ENCODE results near the gene CCDC63. TPM values are rescaled to one million over a fixed set of nuclear protein-coding genes. Genes with fewer than 3 reads are reported as not detected.

The CCDC63 gene
- total and polyA plus RNA-seq, 2 donors (not counting 1 experiment from before 2014, with no cell fraction given): not detected

- Histone ChIP-seq H3K27ac (ENCODE audit: insufficient read depth, low read length) (no peak overlapping the region), H3K79me2 (ENCODE audit: control insufficient read depth, insufficient read depth, low read length) (no peaks in the 10 kb centered on the region), H2AFZ (ENCODE audit: low read length) (no peak overlapping the region), H3K36me3 (ENCODE audit: control insufficient read depth, insufficient read depth, low read length) (no peaks in the 10 kb centered on the region), H3K27me3 (ENCODE audit: control insufficient read depth, insufficient read depth, low read length) (peaks cover 5% of the 10 kb centered on the region), H4K20me1 (ENCODE audit: control insufficient read depth, extremely low read depth, insufficient read depth, low read length) (no peaks in the 10 kb centered on the region), H3K4me1 (ENCODE audit: control insufficient read depth, extremely low read depth, insufficient read depth, low read length) (no peaks in the 10 kb centered on the region), H3K4me2 (ENCODE audit: extremely low read depth, insufficient read depth, low read length) (no peak overlapping the region), H3K9me3 (ENCODE audit: control insufficient read depth, insufficient read depth, low read depth, low read length) (no peaks in the 10 kb centered on the region), H3K9ac (ENCODE audit: insufficient read depth, low read length) (no peak overlapping the region), H3K4me3 (replicated peaks in 1 of 4; ENCODE audit: control extremely low read depth in 1 of 4, insufficient read depth in 1 of 4, low read depth in 3 of 4, low read length in 4 of 4) (no peak overlapping the region)
- no peak for TF ChIP-seq CTCF (conservative IDR thresholded peaks at IDR 0.05 in 1 of 2, IDR thresholded peaks at IDR 0.05 in 1 of 2; ENCODE audit: low read depth in 1 of 2, low read length in 2 of 2)
- TF ChIP-seq EZH2 (IDR thresholded peaks at IDR 0.05; ENCODE audit: low read length, missing control alignments): no peak
- no peak for DNase-seq (ENCODE audit: low read depth in 2 of 2)
Observed at GRCh38 chr12:110845339-110845682, 1.5 kb upstream of the CCDC63 start.

GRCh38 chr12:110848314-110848923, 1.6 kb downstream of the CCDC63 start:
- peaks cover 5% of the 10 kb centered on the region for H3K27me3 ChIP-seq (ENCODE audit: control insufficient read depth, insufficient read depth, low read length)

GRCh38 chr12:110849221-110849620, 2.4 kb downstream of the CCDC63 start:
- no peak for DNase-seq (ENCODE audit: low read depth in 2 of 2)
- Histone ChIP-seq H3K4me3 (replicated peaks in 1 of 4; ENCODE audit: control extremely low read depth in 1 of 4, insufficient read depth in 1 of 4, low read depth in 3 of 4, low read length in 4 of 4) (no peak overlapping the region), H4K20me1 (ENCODE audit: control insufficient read depth, extremely low read depth, insufficient read depth, low read length) (no peaks in the 10 kb centered on the region), H3K27me3 (ENCODE audit: control insufficient read depth, insufficient read depth, low read length) (peaks cover 5% of the 10 kb centered on the region), H3K36me3 (ENCODE audit: control insufficient read depth, insufficient read depth, low read length) (no peaks in the 10 kb centered on the region), H3K9me3 (ENCODE audit: control insufficient read depth, insufficient read depth, low read depth, low read length) (no peaks in the 10 kb centered on the region), H3K4me1 (ENCODE audit: control insufficient read depth, extremely low read depth, insufficient read depth, low read length) (no peaks in the 10 kb centered on the region), H2AFZ (ENCODE audit: low read length) (no peak overlapping the region), H3K79me2 (ENCODE audit: control insufficient read depth, insufficient read depth, low read length) (no peaks in the 10 kb centered on the region), H3K9ac (ENCODE audit: insufficient read depth, low read length) (no peak overlapping the region), H3K27ac (ENCODE audit: insufficient read depth, low read length) (no peak overlapping the region), H3K4me2 (ENCODE audit: extremely low read depth, insufficient read depth, low read length) (no peak overlapping the region)
- no peak for TF ChIP-seq EZH2 (IDR thresholded peaks at IDR 0.05; ENCODE audit: low read length, missing control alignments)
- TF ChIP-seq CTCF (conservative IDR thresholded peaks at IDR 0.05 in 1 of 2, IDR thresholded peaks at IDR 0.05 in 1 of 2; ENCODE audit: low read depth in 1 of 2, low read length in 2 of 2): no peak

More at GRCh38 chr12:110848314-110848923, 1.6 kb downstream of the CCDC63 start:
- Histone ChIP-seq H3K4me3 (replicated peaks in 1 of 4; ENCODE audit: control extremely low read depth in 1 of 4, insufficient read depth in 1 of 4, low read depth in 3 of 4, low read length in 4 of 4) (no peak overlapping the region), H4K20me1 (ENCODE audit: control insufficient read depth, extremely low read depth, insufficient read depth, low read length) (no peaks in the 10 kb centered on the region), H3K79me2 (ENCODE audit: control insufficient read depth, insufficient read depth, low read length) (no peaks in the 10 kb centered on the region), H3K36me3 (ENCODE audit: control insufficient read depth, insufficient read depth, low read length) (no peaks in the 10 kb centered on the region), H3K4me2 (ENCODE audit: extremely low read depth, insufficient read depth, low read length) (no peak overlapping the region), H3K9me3 (ENCODE audit: control insufficient read depth, insufficient read depth, low read depth, low read length) (no peaks in the 10 kb centered on the region), H3K9ac (ENCODE audit: insufficient read depth, low read length) (no peak overlapping the region), H2AFZ (ENCODE audit: low read length) (no peak overlapping the region), H3K27ac (ENCODE audit: insufficient read depth, low read length) (no peak overlapping the region), H3K4me1 (ENCODE audit: control insufficient read depth, extremely low read depth, insufficient read depth, low read length) (no peaks in the 10 kb centered on the region)
- no peak for TF ChIP-seq CTCF (conservative IDR thresholded peaks at IDR 0.05 in 1 of 2, IDR thresholded peaks at IDR 0.05 in 1 of 2; ENCODE audit: low read depth in 1 of 2, low read length in 2 of 2)
- no peak for TF ChIP-seq EZH2 (IDR thresholded peaks at IDR 0.05; ENCODE audit: low read length, missing control alignments)
- DNase-seq (ENCODE audit: low read depth in 2 of 2): no peak

Measured in fibroblast of lung (primary cell).